ENCODE data around the gene IFRD2. TPM values are rescaled to one million over a fixed set of nuclear protein-coding genes. Genes with fewer than 3 reads are reported as not detected.

Gene IFRD2
- total RNA-seq, 3 donors from 2014 or later = 50.4 to 82.3 (median 72.7) TPM

- no peaks in the 10 kb centered on the region for H3K36me3 ChIP-seq
- no peaks in the 10 kb centered on the region for H3K9me3 ChIP-seq
- no peak overlapping the region for H3K27ac ChIP-seq
- no peaks in the 10 kb centered on the region for H3K4me1 ChIP-seq
- H3K27me3 ChIP-seq = no peaks in the 10 kb centered on the region
- no peak for DNase-seq (ENCODE audit: low spot score in 2 of 2)
- intact Hi-C loops (cut with DNase I; ENCODE audit: low total_unique reads) = no loop called here
- no peak overlapping the region for H3K4me3 ChIP-seq
- TF ChIP-seq POLR2A (IDR thresholded peaks at IDR 0.05) (no peak), CTCF (IDR thresholded peaks at IDR 0.05) (no peak), POLR2AphosphoS5 (IDR thresholded peaks at IDR 0.05) (no peak)
These were observed 12.8 kb downstream of the IFRD2 start for GRCh38 chr3:50279255-50280016.

- H3K9me3 ChIP-seq = no peaks in the 10 kb centered on the region
- no peaks in the 10 kb centered on the region for H3K27me3 ChIP-seq
- H3K27ac ChIP-seq = no peak within 1 kb of the TSS
- intact Hi-C loops (cut with DNase I; ENCODE audit: low total_unique reads) = no loop called here
- no peak for TF ChIP-seq POLR2AphosphoS5 (IDR thresholded peaks at IDR 0.05)
- no peak for TF ChIP-seq POLR2A (IDR thresholded peaks at IDR 0.05)
- no peak for TF ChIP-seq CTCF (IDR thresholded peaks at IDR 0.05)
- DNase-seq (ENCODE audit: low spot score in 2 of 2) = no peak
- H3K4me3 ChIP-seq = no peak within 1 kb of the TSS
- H3K36me3 ChIP-seq = no peaks in the 10 kb centered on the region
- no peaks in the 10 kb centered on the region for H3K4me1 ChIP-seq
These were observed 13.4 kb downstream of the IFRD2 start, which contains the start of gene LSMEM2 for GRCh38 chr3:50278880-50279224. Gene LSMEM2, plus strand, starts transcription at chr3:50279087. Its CDS starts 27 bp downstream, at chr3:50279114.

- Histone ChIP-seq H3K4me1 (no peaks in the 10 kb centered on the region), H3K36me3 (no peaks in the 10 kb centered on the region), H3K27ac (no peak overlapping the region), H3K27me3 (no peaks in the 10 kb centered on the region), H3K9me3 (no peaks in the 10 kb centered on the region), H3K4me3 (no peak overlapping the region)
- no peak for TF ChIP-seq POLR2AphosphoS5 (IDR thresholded peaks at IDR 0.05)
- TF ChIP-seq POLR2A (IDR thresholded peaks at IDR 0.05) = no peak
- no peak for TF ChIP-seq CTCF (IDR thresholded peaks at IDR 0.05)
- no peak for DNase-seq (ENCODE audit: low spot score in 2 of 2)
- intact Hi-C loops (cut with DNase I; ENCODE audit: low total_unique reads) = no loop called here
These were observed 13.9 kb downstream of the IFRD2 start for GRCh38 chr3:50278123-50278879.

- H3K9me3 ChIP-seq = no peaks in the 10 kb centered on the region
- DNase-seq (ENCODE audit: low spot score in 2 of 2) = no peak
- H3K4me3 ChIP-seq = no peak overlapping the region
- H3K27me3 ChIP-seq = no peaks in the 10 kb centered on the region
- H3K36me3 ChIP-seq = no peaks in the 10 kb centered on the region
- no peak overlapping the region for H3K27ac ChIP-seq
- H3K4me1 ChIP-seq = no peaks in the 10 kb centered on the region
- intact Hi-C loops (cut with DNase I; ENCODE audit: low total_unique reads) = no loop called here
- no peak for TF ChIP-seq POLR2A (IDR thresholded peaks at IDR 0.05)
- TF ChIP-seq CTCF (IDR thresholded peaks at IDR 0.05) = no peak
- no peak for TF ChIP-seq POLR2AphosphoS5 (IDR thresholded peaks at IDR 0.05)
These were observed 15.5 kb downstream of the IFRD2 start for GRCh38 chr3:50276762-50277101.
